ENCODE results near the gene XRCC5. TPM values are rescaled to one million over a fixed set of nuclear protein-coding genes. Genes with fewer than 3 reads are reported as not detected.
"Not testable (repeated sequence)": the region's sequence is repeated elsewhere in the genome, so short reads cannot be mapped to it uniquely, and the experiment has no call there.

XRCC5 gene
- total RNA-seq, 2 experiments from 2014 or later: 510 to 515 TPM

- H3K9me3 Mint-ChIP-seq: no peaks in the 10 kb centered on the region
- H3K36me3 Mint-ChIP-seq: peaks cover 79% of the 10 kb centered on the region
- no peaks in the 10 kb centered on the region for H3K27me3 Mint-ChIP-seq
- no peak for DNase-seq
- intact Hi-C loops (cut with micrococcal nuclease): loop anchor here (5.0 kb wide), 2 partner anchors 292 to 1017 kb away; partner anchors contain the start of gene RPL37A
- peak overlapping the region; percentile 92 for H3K27ac Mint-ChIP-seq
- ChIA-PET CTCF (interaction anchor here (1.3 to 1.6 kb wide), 2 partner anchors 10 to 95 kb away, joined by 6 to 8 read pairs; no protein-coding TSS in a partner anchor), POLR2A (interaction anchor here (2.0 kb wide), 1 partner anchor 143 kb away, joined by 4 read pairs; no protein-coding TSS in a partner anchor)
- no peak overlapping the region for H3K4me3 Mint-ChIP-seq
- H3K4me1 Mint-ChIP-seq (ENCODE audit: low read depth): peaks cover 67% of the 10 kb centered on the region
Measured at GRCh38 chr2:216205486-216205885, 96.3 kb downstream of the XRCC5 start.

- H3K4me3 Mint-ChIP-seq: peak overlapping the region; percentile 9
- H3K36me3 Mint-ChIP-seq: peaks cover 75% of the 10 kb centered on the region
- no peak for DNase-seq
- H3K27me3 Mint-ChIP-seq: no peaks in the 10 kb centered on the region
- POLR2A ChIA-PET: interaction anchor here (1.0 to 2.0 kb wide), 3 partner anchors 11 to 143 kb away, joined by 3 to 7 read pairs (median 4); no protein-coding TSS in a partner anchor
- no peaks in the 10 kb centered on the region for H3K9me3 Mint-ChIP-seq
- H3K27ac Mint-ChIP-seq: peak overlapping the region; percentile 92
- peaks cover 63% of the 10 kb centered on the region for H3K4me1 Mint-ChIP-seq (ENCODE audit: low read depth)
- intact Hi-C loops (cut with micrococcal nuclease): loop anchor here (1.0 to 5.0 kb wide), 10 partner anchors 11 to 1016 kb away; partner anchors contain the start of genes RPL37A and SMARCAL1
- CTCF ChIA-PET: interaction anchor here (0.7 to 1.6 kb wide), 3 partner anchors 9 to 96 kb away, joined by 4 to 8 read pairs (median 6); no protein-coding TSS in a partner anchor
Measured at GRCh38 chr2:216206041-216206703, 97.0 kb downstream of the XRCC5 start.

- no peak overlapping the region for H3K4me3 Mint-ChIP-seq
- no peaks in the 10 kb centered on the region for H3K27me3 Mint-ChIP-seq
- H3K9me3 Mint-ChIP-seq: no peaks in the 10 kb centered on the region
- ChIA-PET CTCF (interaction anchor here (0.7 to 1.6 kb wide), 3 partner anchors 9 to 97 kb away, joined by 4 to 8 read pairs (median 6); no protein-coding TSS in a partner anchor), POLR2A (interaction anchor here (1.0 to 2.0 kb wide), 3 partner anchors 11 to 142 kb away, joined by 3 to 7 read pairs (median 4); no protein-coding TSS in a partner anchor)
- intact Hi-C loops (cut with micrococcal nuclease): loop anchor here (1.0 to 5.0 kb wide), 10 partner anchors 10 to 1015 kb away; partner anchors contain the start of genes RPL37A and SMARCAL1
- H3K27ac Mint-ChIP-seq: peak overlapping the region; percentile 92
- peaks cover 58% of the 10 kb centered on the region for H3K4me1 Mint-ChIP-seq (ENCODE audit: low read depth)
- DNase-seq: peak; percentile 55
- H3K36me3 Mint-ChIP-seq: peaks cover 69% of the 10 kb centered on the region
Measured at GRCh38 chr2:216206821-216207220, 97.7 kb downstream of the XRCC5 start.

- not testable (repeated sequence) for DNase-seq, H3K4me3 Mint-ChIP-seq, H3K9me3 Mint-ChIP-seq, H3K27me3 Mint-ChIP-seq
- CTCF ChIA-PET: interaction anchor here (0.7 kb wide), 1 partner anchor 54 kb away, joined by 5 read pairs; no protein-coding TSS in a partner anchor
- POLR2A ChIA-PET: interaction anchor here (0.6 to 0.9 kb wide), 2 partner anchors 8 to 66 kb away, joined by 3 to 4 read pairs; no protein-coding TSS in a partner anchor
- peaks cover 49% of the 10 kb centered on the region for H3K4me1 Mint-ChIP-seq (ENCODE audit: low read depth)
- peak overlapping the region; percentile 19 for H3K27ac Mint-ChIP-seq
- peaks cover 56% of the 10 kb centered on the region for H3K36me3 Mint-ChIP-seq
- intact Hi-C loops (cut with micrococcal nuclease): loop anchor here (5.0 kb wide), 2 partner anchors 289 to 1014 kb away; partner anchors contain the start of gene RPL37A
Measured at GRCh38 chr2:216208661-216209060, 99.5 kb downstream of the XRCC5 start.

GRCh38 chr2:216210701-216211540 is 101.8 kb downstream of the XRCC5 start:
- Mint-ChIP-seq H3K4me1 (ENCODE audit: low read depth) (peaks cover 31% of the 10 kb centered on the region), H3K27me3 (no peaks in the 10 kb centered on the region), H3K4me3 (no peak overlapping the region), H3K36me3 (peaks cover 40% of the 10 kb centered on the region), H3K9me3 (no peaks in the 10 kb centered on the region), H3K27ac (no peak overlapping the region)
- ChIA-PET POLR2A (no interaction called here), CTCF (interaction anchor here (0.5 kb wide), 1 partner anchor 101 kb away, joined by 3 read pairs; no protein-coding TSS in a partner anchor)
- intact Hi-C loops (cut with micrococcal nuclease): no loop called here
- no peak for DNase-seq

- Mint-ChIP-seq H3K36me3 (peaks cover 34% of the 10 kb centered on the region), H3K27me3 (no peaks in the 10 kb centered on the region), H3K27ac (no peak overlapping the region), H3K9me3 (no peaks in the 10 kb centered on the region), H3K4me3 (no peak overlapping the region), H3K4me1 (ENCODE audit: low read depth) (peaks cover 27% of the 10 kb centered on the region)
- CTCF ChIA-PET: interaction anchor here (0.5 kb wide), 1 partner anchor 102 kb away, joined by 3 read pairs; no protein-coding TSS in a partner anchor
- POLR2A ChIA-PET: no interaction called here
- intact Hi-C loops (cut with micrococcal nuclease): no loop called here
- no peak for DNase-seq
Measured at GRCh38 chr2:216211614-216212145, 102.5 kb downstream of the XRCC5 start.

GRCh38 chr2:216214768-216215167 is 105.6 kb downstream of the XRCC5 start:
- POLR2A ChIA-PET: no interaction called here
- Mint-ChIP-seq H3K4me3 (no peak overlapping the region), H3K9me3 (no peaks in the 10 kb centered on the region), H3K36me3 (peaks cover 11% of the 10 kb centered on the region), H3K4me1 (ENCODE audit: low read depth) (peaks cover 27% of the 10 kb centered on the region), H3K27ac (no peak overlapping the region), H3K27me3 (no peaks in the 10 kb centered on the region)
- CTCF ChIA-PET: interaction anchor here (1.0 to 3.8 kb wide), 4 partner anchors 8 to 190 kb away, joined by 3 to 22 read pairs (median 4); no protein-coding TSS in a partner anchor
- DNase-seq: no peak
- intact Hi-C loops (cut with micrococcal nuclease): no loop called here

- ChIA-PET POLR2A (no interaction called here), CTCF (interaction anchor here (0.8 to 3.8 kb wide), 6 partner anchors 10 to 189 kb away, joined by 3 to 22 read pairs (median 4); no protein-coding TSS in a partner anchor)
- DNase-seq: no peak
- no peak overlapping the region for H3K4me3 Mint-ChIP-seq
- H3K27ac Mint-ChIP-seq: no peak overlapping the region
- H3K9me3 Mint-ChIP-seq: no peaks in the 10 kb centered on the region
- H3K4me1 Mint-ChIP-seq (ENCODE audit: low read depth): peaks cover 25% of the 10 kb centered on the region
- intact Hi-C loops (cut with micrococcal nuclease): no loop called here
- H3K36me3 Mint-ChIP-seq: peaks cover 1% of the 10 kb centered on the region
- H3K27me3 Mint-ChIP-seq: no peaks in the 10 kb centered on the region
Measured at GRCh38 chr2:216215658-216216390, 106.7 kb downstream of the XRCC5 start.

GRCh38 chr2:216216951-216217903 is 108.1 kb downstream of the XRCC5 start:
- ChIA-PET CTCF (interaction anchor here (0.6 to 3.8 kb wide), 3 partner anchors 33 to 187 kb away, joined by 3 to 22 read pairs (median 4); no protein-coding TSS in a partner anchor), POLR2A (interaction anchor here (0.7 to 1.2 kb wide), 2 partner anchors 9 to 144 kb away, joined by 3 read pairs; no protein-coding TSS in a partner anchor)
- peak overlapping the region; percentile 52 for H3K27ac Mint-ChIP-seq
- intact Hi-C loops (cut with micrococcal nuclease): loop anchor here (1.0 kb wide), 1 partner anchor 11 kb away; no protein-coding TSS in a partner anchor
- no peak overlapping the region for H3K4me3 Mint-ChIP-seq
- H3K36me3 Mint-ChIP-seq: peaks cover 1% of the 10 kb centered on the region
- DNase-seq: peak; percentile 57
- H3K4me1 Mint-ChIP-seq (ENCODE audit: low read depth): peaks cover 36% of the 10 kb centered on the region
- no peaks in the 10 kb centered on the region for H3K9me3 Mint-ChIP-seq
- no peaks in the 10 kb centered on the region for H3K27me3 Mint-ChIP-seq

GRCh38 chr2:216217904-216218260 is 108.7 kb downstream of the XRCC5 start:
- ChIA-PET POLR2A (interaction anchor here (1.2 kb wide), 1 partner anchor 10 kb away, joined by 3 read pairs; no protein-coding TSS in a partner anchor), CTCF (interaction anchor here (3.8 kb wide), 1 partner anchor 186 kb away, joined by 22 read pairs; no protein-coding TSS in a partner anchor)
- Mint-ChIP-seq H3K9me3 (no peaks in the 10 kb centered on the region), H3K27me3 (no peaks in the 10 kb centered on the region), H3K27ac (peak overlapping the region; percentile 52), H3K4me1 (ENCODE audit: low read depth) (peaks cover 42% of the 10 kb centered on the region), H3K36me3 (peaks cover 1% of the 10 kb centered on the region), H3K4me3 (no peak overlapping the region)
- no peak for DNase-seq
- intact Hi-C loops (cut with micrococcal nuclease): loop anchor here (1.0 kb wide), 1 partner anchor 12 kb away; no protein-coding TSS in a partner anchor
